ENCODE data around the gene MYL6.

The MYL6 gene

GRCh38 chr12:56118688-56119357 is 39.3 kb upstream of the MYL6 start:
- H3K36me3 ChIP-seq (replicated peaks; ENCODE audit: insufficient read depth, low read length) = no peaks in the 10 kb centered on the region
- peak overlapping the region; percentile 94 for H3K4me3 ChIP-seq (ENCODE audit: low read length)
- peak overlapping the region; percentile 89 for H3K27ac ChIP-seq (ENCODE audit: low read length)
- peaks cover 12% of the 10 kb centered on the region for H3K4me1 ChIP-seq (ENCODE audit: low read length)
- no peaks in the 10 kb centered on the region for H3K9me3 ChIP-seq (replicated peaks; ENCODE audit: insufficient read depth, low read length)
- TF ChIP-seq CTCF (IDR thresholded peaks at IDR 0.05; ENCODE audit: low read length) = no peak
- no peak for TF ChIP-seq EZH2phosphoT487 (IDR thresholded peaks at IDR 0.05; ENCODE audit: low read length)
- no peak for TF ChIP-seq EZH2 (optimal IDR thresholded peaks at IDR 0.05; ENCODE audit: low read depth, low read length)
- peak overlapping the region; percentile 70 for H2AFZ ChIP-seq (ENCODE audit: low read length)
- no peaks in the 10 kb centered on the region for H3K27me3 ChIP-seq (replicated peaks; ENCODE audit: insufficient read depth, low read length)
- no peak for DNase-seq
- H3K4me2 ChIP-seq (ENCODE audit: low read depth, low read length) = peak overlapping the region; percentile 94
- H3K79me2 ChIP-seq (ENCODE audit: low read length) = peaks cover 32% of the 10 kb centered on the region
- H3K9ac ChIP-seq (ENCODE audit: low read length) = peak overlapping the region; percentile 90
- no peaks in the 10 kb centered on the region for H4K20me1 ChIP-seq (ENCODE audit: insufficient read depth, low read length)
- no peaks in the 10 kb centered on the region for H3K9me2 ChIP-seq (replicated peaks; ENCODE audit: insufficient read depth, low read length)
- peaks cover 44% of the 10 kb centered on the region for H3F3A ChIP-seq (ENCODE audit: insufficient read depth, low read length)

DNA sequence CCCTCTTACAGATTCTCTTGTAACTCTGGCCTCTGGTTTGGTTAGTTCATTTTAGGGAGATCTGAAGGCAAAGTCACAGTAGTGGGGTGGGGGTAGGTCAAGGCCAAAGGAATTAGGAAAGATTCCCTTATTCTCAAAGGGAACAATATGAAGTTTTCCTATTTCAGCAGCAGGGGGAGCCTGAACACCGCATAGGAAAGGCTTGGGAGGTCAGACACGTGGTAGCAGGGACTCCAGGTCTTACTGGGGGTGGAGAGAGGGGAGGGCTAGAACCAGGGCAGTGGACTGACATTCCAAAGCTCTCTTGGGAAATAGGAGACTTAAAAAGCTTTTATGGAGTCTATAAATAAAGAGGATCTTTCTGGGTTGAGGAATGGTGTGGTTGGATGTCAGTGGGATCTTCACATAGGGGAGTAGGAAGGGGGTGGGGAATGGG is 38.8 kb upstream of the MYL6 start:
- Histone ChIP-seq H3K9ac (ENCODE audit: low read length) (peak overlapping the region; percentile 90), H3K4me1 (ENCODE audit: low read length) (peaks cover 12% of the 10 kb centered on the region), H2AFZ (ENCODE audit: low read length) (peak overlapping the region; percentile 70), H3K4me3 (ENCODE audit: low read length) (peak overlapping the region; percentile 94), H4K20me1 (ENCODE audit: insufficient read depth, low read length) (no peaks in the 10 kb centered on the region), H3F3A (ENCODE audit: insufficient read depth, low read length) (peaks cover 38% of the 10 kb centered on the region), H3K9me3 (replicated peaks; ENCODE audit: insufficient read depth, low read length) (no peaks in the 10 kb centered on the region), H3K4me2 (ENCODE audit: low read depth, low read length) (peak overlapping the region; percentile 94), H3K27ac (ENCODE audit: low read length) (peak overlapping the region; percentile 89; the same call in 1 of the 2 replicates), H3K9me2 (replicated peaks; ENCODE audit: insufficient read depth, low read length) (no peaks in the 10 kb centered on the region), H3K79me2 (ENCODE audit: low read length) (peaks cover 32% of the 10 kb centered on the region), H3K27me3 (replicated peaks; ENCODE audit: insufficient read depth, low read length) (no peaks in the 10 kb centered on the region), H3K36me3 (replicated peaks; ENCODE audit: insufficient read depth, low read length) (no peaks in the 10 kb centered on the region)
- peak; percentile 83 for DNase-seq
- TF ChIP-seq CTCF (IDR thresholded peaks at IDR 0.05; ENCODE audit: low read length) = peak; percentile 81
- TF ChIP-seq EZH2 (optimal IDR thresholded peaks at IDR 0.05; ENCODE audit: low read depth, low read length) = no peak

GRCh38 chr12:56120158-56120846 is 37.9 kb upstream of the MYL6 start:
- Histone ChIP-seq H3K9me2 (replicated peaks; ENCODE audit: insufficient read depth, low read length) (no peaks in the 10 kb centered on the region), H3K4me1 (ENCODE audit: low read length) (peaks cover 12% of the 10 kb centered on the region), H3K4me3 (ENCODE audit: low read length) (no peak overlapping the region), H3K9ac (ENCODE audit: low read length) (peak overlapping the region; percentile 90; the same call in 1 of the 2 replicates), H3F3A (ENCODE audit: insufficient read depth, low read length) (peaks cover 31% of the 10 kb centered on the region), H2AFZ (ENCODE audit: low read length) (no peak overlapping the region), H4K20me1 (ENCODE audit: insufficient read depth, low read length) (no peaks in the 10 kb centered on the region), H3K4me2 (ENCODE audit: low read depth, low read length) (no peak overlapping the region), H3K27me3 (replicated peaks; ENCODE audit: insufficient read depth, low read length) (no peaks in the 10 kb centered on the region), H3K36me3 (replicated peaks; ENCODE audit: insufficient read depth, low read length) (no peaks in the 10 kb centered on the region), H3K79me2 (ENCODE audit: low read length) (peaks cover 32% of the 10 kb centered on the region), H3K9me3 (replicated peaks; ENCODE audit: insufficient read depth, low read length) (no peaks in the 10 kb centered on the region), H3K27ac (ENCODE audit: low read length) (no peak overlapping the region)
- DNase-seq = no peak
- TF ChIP-seq EZH2 (optimal IDR thresholded peaks at IDR 0.05; ENCODE audit: low read depth, low read length) (no peak), CTCF (IDR thresholded peaks at IDR 0.05; ENCODE audit: low read length) (no peak)
